ENCODE results near the gene FRMPD4.

- TF ChIP-seq CTCF (conservative IDR thresholded peaks at IDR 0.05 in 1 of 2, IDR thresholded peaks at IDR 0.05 in 1 of 2; ENCODE audit: low read depth in 1 of 2, low read length in 2 of 2) (no peak), EZH2 (IDR thresholded peaks at IDR 0.05; ENCODE audit: low read length, missing control alignments) (no peak)
Measured at GRCh38 chrX:12700745-12701144, 562.5 kb downstream of the FRMPD4 start.
